GM18868 (cell line): Measurements from ENCODE around the gene PLD5.
"Not testable (repeated sequence)": the region's sequence is repeated elsewhere in the genome, so short reads cannot be mapped to it uniquely, and the experiment has no call there.

Experiments
- ATAC-seq: cut with Tn5 transposase; IDR thresholded peaks from one replicate; pipeline ENCODE4 v1.9.1; 2021; ENCODE audit warnings: mild to moderate bottlenecking, moderate library complexity; ENCODE audit not compliant: unreplicated experiment

PLD5 gene

GRCh38 chr1:242179767-242180166 is 344.7 kb downstream of the PLD5 start:
- ATAC-seq, result peak; percentile 83

- ATAC-seq, result no peak
Observed at GRCh38 chr1:242178924-242179708, 345.4 kb downstream of the PLD5 start.

DNA sequence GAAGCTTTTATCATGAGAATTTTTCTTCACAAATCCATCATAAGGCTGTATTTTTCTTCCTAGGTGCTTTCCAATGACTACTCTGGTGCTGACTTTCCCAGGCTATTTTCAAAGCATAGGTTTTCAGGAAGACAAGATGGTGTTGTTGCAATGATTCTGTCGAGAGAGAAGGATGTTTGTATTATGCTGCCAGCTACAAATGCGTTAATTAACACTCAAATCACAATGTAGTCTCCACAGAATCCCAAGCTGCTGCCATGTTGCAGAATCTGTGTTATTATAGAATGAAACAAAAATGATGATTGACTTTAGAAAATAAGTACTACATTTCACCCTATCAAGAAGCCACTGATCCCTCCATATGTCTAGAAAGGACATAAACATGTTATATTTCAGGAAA is 346.1 kb downstream of the PLD5 start:
- no peak for ATAC-seq

DNA sequence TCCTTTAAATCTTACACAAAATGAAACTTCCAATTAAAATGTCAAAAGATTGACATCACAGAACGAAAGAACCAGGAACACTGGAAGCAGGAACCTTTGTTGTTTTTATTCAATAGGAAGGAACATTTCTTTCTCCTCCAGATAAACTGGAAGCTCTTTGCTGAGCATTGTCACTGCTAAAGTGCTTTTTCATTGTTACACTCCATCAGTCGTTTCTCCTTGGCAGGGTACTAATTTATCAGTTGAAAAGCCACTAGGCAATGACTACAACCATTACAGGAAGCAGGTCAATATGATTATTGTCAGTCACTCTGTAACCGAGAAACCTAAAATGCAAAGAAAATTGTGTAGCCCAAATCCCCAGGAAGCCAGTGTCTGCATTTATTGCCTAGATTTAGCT is 362.4 kb downstream of the PLD5 start:
- ATAC-seq, result no peak

- ATAC-seq, result peak; percentile 57
Observed at GRCh38 chr1:242147096-242147976, 377.2 kb downstream of the PLD5 start.

DNA sequence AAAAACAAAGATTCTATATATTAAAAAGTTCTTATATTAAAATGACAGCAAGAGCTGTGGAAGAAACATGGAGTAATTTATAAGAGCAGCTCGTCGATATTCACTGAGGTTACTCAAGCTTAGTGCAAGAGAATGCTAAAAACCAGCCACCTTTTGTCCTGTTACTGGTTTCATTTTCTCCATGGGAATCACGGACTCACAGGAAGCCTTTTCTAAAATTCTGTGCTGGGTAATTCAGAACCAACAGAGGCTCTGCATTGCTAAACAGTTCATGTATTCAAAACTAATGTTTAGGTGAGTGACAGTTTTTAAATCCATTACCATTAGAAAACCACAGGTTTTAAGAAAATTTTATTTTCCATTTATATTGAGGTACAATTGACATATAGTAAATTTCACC is 377.8 kb downstream of the PLD5 start:
- peak; percentile 15 for ATAC-seq

GRCh38 chr1:242140836-242141235 is 383.7 kb downstream of the PLD5 start:
- no peak for ATAC-seq

DNA sequence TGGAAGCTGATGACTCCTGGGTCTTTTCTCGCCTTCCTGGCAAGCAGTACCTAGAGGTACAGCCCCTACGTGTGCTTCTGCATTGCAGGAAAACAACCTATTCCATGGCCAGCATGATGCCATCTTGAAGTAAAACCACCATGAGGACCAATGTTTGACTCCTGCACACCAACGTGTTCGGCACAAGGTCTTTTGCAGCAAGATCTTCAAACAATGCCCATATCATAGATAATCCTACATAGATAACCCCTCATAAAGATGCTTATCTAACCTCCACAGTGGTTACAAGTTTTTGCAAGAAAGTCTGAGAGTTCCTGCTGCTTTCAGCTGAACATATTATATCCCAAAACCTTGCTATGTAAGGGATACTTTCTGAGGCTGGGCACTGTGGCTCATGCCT is 384.5 kb downstream of the PLD5 start:
- no peak for ATAC-seq

DNA sequence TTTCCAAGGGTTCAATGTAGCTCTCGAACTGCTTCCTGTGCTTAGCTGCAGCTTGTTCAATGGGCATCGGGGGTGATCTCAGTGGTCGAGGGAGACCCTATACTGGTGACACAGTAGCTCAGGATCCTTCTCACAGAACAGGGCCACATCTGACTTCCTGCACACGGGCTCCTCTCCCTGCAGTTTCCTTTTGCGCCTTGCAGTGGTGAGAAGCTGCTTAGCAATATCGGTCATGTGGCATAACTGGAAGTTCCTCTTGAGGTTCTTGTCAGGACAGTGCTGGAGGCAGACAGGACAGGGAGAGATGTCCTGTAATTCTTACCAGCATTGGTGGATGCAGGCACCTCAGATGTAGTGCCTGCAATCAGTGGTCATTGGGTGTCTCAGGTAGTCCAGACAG is 385.1 kb downstream of the PLD5 start:
- ATAC-seq, result peak; percentile 78

DNA sequence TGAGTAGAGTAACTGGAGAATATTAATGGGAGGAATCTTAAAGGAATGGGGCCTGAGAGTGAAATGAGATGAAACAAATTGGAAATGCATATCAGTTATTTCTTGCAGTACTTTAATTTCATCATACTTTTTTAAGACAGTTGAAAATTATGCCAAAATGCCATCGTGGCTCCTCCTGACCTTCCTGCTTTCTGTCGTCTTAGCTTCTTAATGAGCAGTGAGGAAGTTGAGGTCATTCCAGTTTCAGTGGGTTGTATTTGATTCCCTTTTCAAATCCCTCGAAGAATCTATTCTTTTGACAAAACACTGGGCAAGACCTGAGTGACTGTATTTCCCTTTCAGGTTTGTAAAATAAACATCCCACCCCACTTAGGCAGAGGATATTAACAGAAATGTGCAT is 390.7 kb downstream of the PLD5 start:
- ATAC-seq, result no peak

- ATAC-seq, result no peak
Observed at GRCh38 chr1:242133351-242133750, 391.1 kb downstream of the PLD5 start.

GRCh38 chr1:242132121-242132817 is 392.2 kb downstream of the PLD5 start:
- ATAC-seq, result no peak

DNA sequence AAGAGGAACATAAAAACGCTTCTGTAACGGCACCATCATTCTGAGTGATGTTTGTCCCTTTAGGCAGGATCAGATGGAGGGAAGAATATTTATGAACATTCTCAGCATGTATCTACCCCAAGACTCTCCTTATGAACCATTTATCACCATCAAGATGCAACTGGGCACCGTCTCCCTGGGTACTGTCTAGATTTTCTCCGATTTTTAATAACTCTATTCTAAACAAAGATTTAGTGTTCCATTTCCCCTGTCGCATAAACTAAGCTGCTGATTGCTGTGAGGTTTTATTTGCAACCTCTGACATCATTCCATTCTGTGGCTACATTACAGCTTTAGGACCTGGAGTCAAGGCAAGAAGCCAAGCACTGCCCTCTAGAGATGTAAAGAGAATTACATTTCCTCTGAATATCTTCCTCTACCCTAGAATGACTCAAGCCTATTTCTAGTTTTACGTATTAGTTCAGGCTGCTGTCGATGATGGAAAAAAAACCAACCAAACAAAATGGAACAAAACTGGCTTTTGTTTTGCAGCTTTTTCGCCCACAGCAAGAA is 395.5 kb downstream of the PLD5 start:
- peak; percentile 56 for ATAC-seq

DNA sequence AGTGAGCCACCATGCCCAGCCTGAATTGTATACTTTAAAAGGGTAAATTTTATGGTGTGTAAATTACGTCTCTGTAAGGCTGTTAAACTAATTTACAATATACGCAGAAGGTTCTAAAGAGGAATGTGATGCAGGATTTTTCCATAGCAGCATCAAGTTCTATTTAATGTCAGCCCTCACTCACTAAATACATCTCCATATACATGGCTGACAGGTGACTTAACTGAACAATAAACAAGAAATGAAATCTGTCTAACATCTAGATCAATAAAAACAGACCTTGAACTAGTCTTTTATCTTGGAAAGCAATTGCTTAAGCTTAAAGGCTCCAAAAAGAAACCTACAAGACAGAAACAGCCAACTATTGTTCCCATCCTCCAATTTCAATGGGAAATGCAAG is 404.1 kb downstream of the PLD5 start:
- no peak for ATAC-seq

DNA sequence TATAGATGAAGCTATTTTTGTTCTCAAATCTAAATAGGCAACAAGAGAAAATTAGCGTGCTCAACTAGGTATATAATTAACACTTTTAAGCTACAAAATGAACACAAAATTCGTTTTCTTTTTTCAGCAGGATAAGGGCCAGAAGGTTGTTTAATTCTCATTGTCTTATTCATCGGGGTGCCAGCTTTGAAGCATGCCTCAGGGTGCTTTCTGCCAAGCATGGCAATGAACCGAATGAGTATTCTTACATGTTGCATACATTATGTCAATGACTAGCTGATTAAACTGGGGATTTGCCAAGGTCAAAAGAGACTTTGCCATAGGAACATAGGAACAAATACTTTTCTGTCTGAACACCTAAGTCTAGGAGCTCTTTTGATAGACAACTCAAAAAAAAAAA is 423.6 kb downstream of the PLD5 start:
- ATAC-seq, result no peak

GRCh38 chr1:242097283-242097682 is 427.2 kb downstream of the PLD5 start:
- ATAC-seq, result not testable (repeated sequence)

GRCh38 chr1:242093116-242093515 is 431.4 kb downstream of the PLD5 start:
- ATAC-seq, result no peak

DNA sequence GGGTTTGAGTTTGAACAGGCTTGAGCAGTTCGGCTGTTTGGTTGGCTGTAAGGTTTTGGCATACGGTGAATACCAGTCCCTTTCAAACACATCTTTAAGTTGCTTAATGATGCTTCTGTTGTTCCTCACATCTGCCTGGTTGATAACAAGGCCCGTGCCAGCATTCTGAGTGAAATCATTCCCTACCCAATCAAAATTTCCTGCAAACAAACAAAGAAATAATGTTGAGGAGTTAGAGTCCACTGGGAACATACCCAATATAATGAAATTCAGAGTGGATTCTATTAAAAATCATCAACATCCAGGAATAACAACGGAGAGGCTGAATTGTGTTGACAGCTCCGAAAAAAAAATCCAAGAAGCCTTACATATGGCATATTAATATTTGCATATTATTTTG is 434.6 kb downstream of the PLD5 start:
- no peak for ATAC-seq

- ATAC-seq, result no peak
Observed at GRCh38 chr1:242088875-242089274, 435.6 kb downstream of the PLD5 start.

DNA sequence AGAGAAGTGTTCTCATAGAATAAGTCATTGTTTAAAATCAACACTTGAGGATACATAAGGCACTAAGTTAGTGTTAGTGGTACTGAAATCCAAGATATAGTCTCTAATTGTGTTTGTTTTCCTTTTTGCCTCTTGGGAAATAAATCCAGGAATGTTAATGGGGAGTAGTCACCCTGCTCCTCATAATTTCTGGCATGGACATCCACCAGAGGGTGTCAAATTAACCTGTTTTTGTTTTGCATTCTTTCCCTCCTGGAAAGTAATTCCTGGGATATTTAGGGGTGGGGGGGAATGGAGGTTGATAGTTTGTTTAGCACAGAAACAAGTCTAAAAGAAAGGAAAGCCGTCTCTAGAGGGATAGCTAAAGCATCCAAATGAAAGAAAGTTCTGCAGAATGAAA is 437.8 kb downstream of the PLD5 start:
- ATAC-seq, result no peak

GRCh38 chr1:242086093-242086492 is 438.4 kb downstream of the PLD5 start:
- no peak for ATAC-seq
